K562 (cell line): ENCODE measurements around the gene ARID4B. TPM values are rescaled to one million over a fixed set of nuclear protein-coding genes. Genes with fewer than 3 reads are reported as not detected.

Experiments
- CREM ChIP-seq: IDR thresholded peaks from 2 replicates; pipeline ENCODE4 v1.6.1; 2014; ENCODE audit warnings: antibody characterized with exemption, low read depth
- LEF1 ChIP-seq: fragments of 450-650 bp; IDR thresholded peaks from 2 replicates; pipeline ENCODE4 v1.6.1; 2016; ENCODE audit warnings: mild to moderate bottlenecking
- MAFF ChIP-seq: IDR thresholded peaks from 2 replicates; pipeline ENCODE4 v1.6.1; 2012; ENCODE audit warnings: low read length, improper control_type of control experiment
- MAFG ChIP-seq: fragments of 450-650 bp; conservative IDR thresholded peaks from 2 replicates; pipeline ENCODE4 v1.6.1; 2016; ENCODE audit warnings: missing genetic modification characterization, missing compliant biosample characterization
- NFE2 ChIP-seq: IDR thresholded peaks from 2 replicates; pipeline ENCODE4 v1.6.1; 2014; ENCODE audit warnings: antibody characterized with exemption, low read depth
- PRPF4 ChIP-seq: fragments of 200-400 bp; formaldehyde crosslinking; IDR thresholded peaks from one replicate; pipeline ENCODE4 v1.6.1; 2017; ENCODE audit warnings: low read length, low read depth, mild to moderate bottlenecking; ENCODE audit not compliant: insufficient read depth, poor library complexity, severe bottlenecking
- PTTG1 ChIP-seq: fragments of 450-650 bp; IDR thresholded peaks from 2 replicates; pipeline ENCODE4 v1.6.1; 2016; ENCODE audit warnings: low read depth, mild to moderate bottlenecking, missing genetic modification characterization, missing compliant biosample characterization
- SAFB ChIP-seq: fragments of 200-400 bp; formaldehyde crosslinking; IDR thresholded peaks from 2 replicates; pipeline ENCODE4 v1.6.1; 2017; ENCODE audit warnings: low read depth, low read length, borderline replicate concordance
- SNAPC5 ChIP-seq: fragments of 250-450 bp; sonication (Bioruptor Pico); IDR thresholded peaks from 2 replicates; pipeline ENCODE4 v1.8.0; 2021; ENCODE audit warnings: moderate library complexity, mild to moderate bottlenecking, inconsistent platforms
- TRIM24 ChIP-seq, 2 experiments: fragments of 450-650 bp; IDR thresholded peaks; 2 replicates each; pipeline ENCODE4 v1.6.1; 2016
- ZBTB26 ChIP-seq: fragments of 450-650 bp; formaldehyde crosslinking; IDR thresholded peaks from 2 replicates; pipeline ENCODE4 v1.4.0; 2022; ENCODE audit warnings: missing genetic modification characterization
- ZNF124 ChIP-seq: sonication (generic); formaldehyde crosslinking; IDR thresholded peaks from 2 replicates; pipeline ENCODE4 v1.8.1; 2022; ENCODE audit warnings: missing genetic modification reagents
- ZNF384 ChIP-seq: IDR thresholded peaks from 2 replicates; pipeline ENCODE4 v1.6.1; 2012; ENCODE audit warnings: low read depth, low read length, improper control_type of control experiment
- polyA plus RNA-seq, 8 experiments: library from polyadenylated mRNA; depleted of rRNA in 4 of 8; stranded (reverse) in 5 of 8; unstranded in 3 of 8; fragments of >200 nt; fragmentation: Nextera tagmentation in 2 of 8; fragmentation: Illumina TruSeq in 1 of 8; extraction: Ambion mirVana in 2 of 8; extraction: Trizol in 1 of 8; gene quantifications; 2 replicates each; pipeline versions ENCODE4 v1.2.1 to v1.2.3, GENCODE V29; 2011 to 2014; ENCODE audit warnings: inconsistent platforms in 1 of 8, missing spikeins in 1 of 8
- total RNA-seq, 7 experiments: library from RNA; depleted of rRNA in 6 of 7; stranded (reverse); fragments of >200 nt in 6 of 7; fragmentation: Illumina TruSeq in 2 of 7; extraction: Trizol in 2 of 7; gene quantifications; 2 replicates each; pipeline versions ENCODE4 v1.2.1 to v1.2.3, GENCODE V29; 2011 to 2021; ENCODE audit warnings: low replicate concordance in 1 of 7
- TF ChIP-seq, protein P1 (sequence below): fragments of 150-350 bp; conservative IDR thresholded peaks from 2 replicates; pipeline ENCODE4 v1.6.1; 2014; ENCODE audit warnings: low read length
- TF ChIP-seq, protein P2 (sequence below): IDR thresholded peaks from 3 replicates; pipeline ENCODE4 v1.6.1; 2011; ENCODE audit warnings: borderline replicate concordance, mild to moderate bottlenecking, moderate library complexity; ENCODE audit not compliant: insufficient read length; ENCODE audit errors: extremely low read depth
- TF ChIP-seq, protein P3 (sequence below): fragments of 450-650 bp; IDR thresholded peaks from 2 replicates; pipeline ENCODE4 v1.6.1; 2018; ENCODE audit not compliant: partially characterized antibody

The ARID4B gene
- total and polyA plus RNA-seq, 9 of the 15 experiments (the other 6 are each of a cell fraction or from before 2014, with no cell fraction given): 8.4 to 38.9 (median 18.5) TPM

DNA sequence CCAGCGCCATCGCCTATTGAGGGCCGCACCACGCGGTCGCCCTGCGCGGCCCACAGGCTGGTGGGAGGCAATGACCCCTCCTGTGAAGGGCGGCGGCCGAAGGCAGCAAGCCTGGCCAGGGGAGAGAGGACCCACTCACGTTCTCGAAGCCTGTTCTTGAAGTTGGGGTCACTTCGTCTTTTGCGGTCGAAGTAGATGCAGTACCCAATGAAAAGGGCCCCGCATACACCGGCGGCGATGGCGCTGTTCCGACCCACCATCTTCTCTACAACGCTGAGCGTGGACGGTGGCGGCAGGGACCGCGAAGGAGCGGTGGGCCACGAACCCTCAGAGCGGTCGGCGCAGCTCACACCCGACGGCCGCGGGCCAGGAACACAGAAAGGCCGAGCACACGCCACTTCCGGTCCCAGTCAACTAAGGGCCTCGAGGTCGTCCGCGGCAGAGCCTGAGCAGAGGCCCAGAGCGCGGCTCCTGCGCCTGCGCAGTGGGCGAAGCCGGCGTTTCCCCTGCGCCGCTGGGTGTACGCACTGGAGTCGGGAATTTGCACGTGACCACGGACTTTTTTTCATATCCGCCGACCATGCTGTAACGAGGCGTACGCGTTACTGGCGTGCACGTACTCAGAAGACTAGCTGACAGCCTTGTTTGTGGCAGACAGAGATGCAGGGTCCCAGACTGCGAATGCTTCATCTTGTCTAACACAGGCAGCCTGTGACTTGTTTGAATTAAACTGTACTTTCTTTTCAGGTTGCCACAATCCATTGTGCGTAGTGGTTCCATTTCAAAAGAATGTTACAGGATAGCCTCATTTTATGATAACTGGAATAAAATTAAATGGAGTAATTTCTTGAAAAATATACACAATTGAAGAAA lies 199.3 kb downstream of the ARID4B start, which contains the start of gene TOMM20 (continued):
- TF ChIP-seq LEF1: no peak
- no peak for TF ChIP-seq ZBTB26 (CRISPR knock-in tag)
- TF ChIP-seq, protein P1, sequence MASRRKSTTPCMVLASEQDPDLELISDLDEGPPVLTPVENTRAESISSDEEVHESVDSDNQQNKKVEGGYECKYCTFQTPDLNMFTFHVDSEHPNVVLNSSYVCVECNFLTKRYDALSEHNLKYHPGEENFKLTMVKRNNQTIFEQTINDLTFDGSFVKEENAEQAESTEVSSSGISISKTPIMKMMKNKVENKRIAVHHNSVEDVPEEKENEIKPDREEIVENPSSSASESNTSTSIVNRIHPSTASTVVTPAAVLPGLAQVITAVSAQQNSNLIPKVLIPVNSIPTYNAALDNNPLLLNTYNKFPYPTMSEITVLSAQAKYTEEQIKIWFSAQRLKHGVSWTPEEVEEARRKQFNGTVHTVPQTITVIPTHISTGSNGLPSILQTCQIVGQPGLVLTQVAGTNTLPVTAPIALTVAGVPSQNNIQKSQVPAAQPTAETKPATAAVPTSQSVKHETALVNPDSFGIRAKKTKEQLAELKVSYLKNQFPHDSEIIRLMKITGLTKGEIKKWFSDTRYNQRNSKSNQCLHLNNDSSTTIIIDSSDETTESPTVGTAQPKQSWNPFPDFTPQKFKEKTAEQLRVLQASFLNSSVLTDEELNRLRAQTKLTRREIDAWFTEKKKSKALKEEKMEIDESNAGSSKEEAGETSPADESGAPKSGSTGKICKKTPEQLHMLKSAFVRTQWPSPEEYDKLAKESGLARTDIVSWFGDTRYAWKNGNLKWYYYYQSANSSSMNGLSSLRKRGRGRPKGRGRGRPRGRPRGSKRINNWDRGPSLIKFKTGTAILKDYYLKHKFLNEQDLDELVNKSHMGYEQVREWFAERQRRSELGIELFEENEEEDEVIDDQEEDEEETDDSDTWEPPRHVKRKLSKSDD: 0 out of 2 replicates have a peak, but pooled peaks have one; percentile 26
- no peak for TF ChIP-seq MAFF
- TF ChIP-seq, protein P2, sequence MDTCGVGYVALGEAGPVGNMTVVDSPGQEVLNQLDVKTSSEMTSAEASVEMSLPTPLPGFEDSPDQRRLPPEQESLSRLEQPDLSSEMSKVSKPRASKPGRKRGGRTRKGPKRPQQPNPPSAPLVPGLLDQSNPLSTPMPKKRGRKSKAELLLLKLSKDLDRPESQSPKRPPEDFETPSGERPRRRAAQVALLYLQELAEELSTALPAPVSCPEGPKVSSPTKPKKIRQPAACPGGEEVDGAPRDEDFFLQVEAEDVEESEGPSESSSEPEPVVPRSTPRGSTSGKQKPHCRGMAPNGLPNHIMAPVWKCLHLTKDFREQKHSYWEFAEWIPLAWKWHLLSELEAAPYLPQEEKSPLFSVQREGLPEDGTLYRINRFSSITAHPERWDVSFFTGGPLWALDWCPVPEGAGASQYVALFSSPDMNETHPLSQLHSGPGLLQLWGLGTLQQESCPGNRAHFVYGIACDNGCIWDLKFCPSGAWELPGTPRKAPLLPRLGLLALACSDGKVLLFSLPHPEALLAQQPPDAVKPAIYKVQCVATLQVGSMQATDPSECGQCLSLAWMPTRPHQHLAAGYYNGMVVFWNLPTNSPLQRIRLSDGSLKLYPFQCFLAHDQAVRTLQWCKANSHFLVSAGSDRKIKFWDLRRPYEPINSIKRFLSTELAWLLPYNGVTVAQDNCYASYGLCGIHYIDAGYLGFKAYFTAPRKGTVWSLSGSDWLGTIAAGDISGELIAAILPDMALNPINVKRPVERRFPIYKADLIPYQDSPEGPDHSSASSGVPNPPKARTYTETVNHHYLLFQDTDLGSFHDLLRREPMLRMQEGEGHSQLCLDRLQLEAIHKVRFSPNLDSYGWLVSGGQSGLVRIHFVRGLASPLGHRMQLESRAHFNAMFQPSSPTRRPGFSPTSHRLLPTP: no peak
- TF ChIP-seq ZNF124: no peak
- TF ChIP-seq SNAPC5: no peak
- TF ChIP-seq CREM: peak; percentile 95
- peak; percentile 99 for TF ChIP-seq ZNF384
- 0 out of 4 replicates have a peak, but pooled peaks of 1 of the 2 experiments have one; percentile 19 for TF ChIP-seq TRIM24 (IDR thresholded peaks at IDR 0.05)
- TF ChIP-seq, protein P3, sequence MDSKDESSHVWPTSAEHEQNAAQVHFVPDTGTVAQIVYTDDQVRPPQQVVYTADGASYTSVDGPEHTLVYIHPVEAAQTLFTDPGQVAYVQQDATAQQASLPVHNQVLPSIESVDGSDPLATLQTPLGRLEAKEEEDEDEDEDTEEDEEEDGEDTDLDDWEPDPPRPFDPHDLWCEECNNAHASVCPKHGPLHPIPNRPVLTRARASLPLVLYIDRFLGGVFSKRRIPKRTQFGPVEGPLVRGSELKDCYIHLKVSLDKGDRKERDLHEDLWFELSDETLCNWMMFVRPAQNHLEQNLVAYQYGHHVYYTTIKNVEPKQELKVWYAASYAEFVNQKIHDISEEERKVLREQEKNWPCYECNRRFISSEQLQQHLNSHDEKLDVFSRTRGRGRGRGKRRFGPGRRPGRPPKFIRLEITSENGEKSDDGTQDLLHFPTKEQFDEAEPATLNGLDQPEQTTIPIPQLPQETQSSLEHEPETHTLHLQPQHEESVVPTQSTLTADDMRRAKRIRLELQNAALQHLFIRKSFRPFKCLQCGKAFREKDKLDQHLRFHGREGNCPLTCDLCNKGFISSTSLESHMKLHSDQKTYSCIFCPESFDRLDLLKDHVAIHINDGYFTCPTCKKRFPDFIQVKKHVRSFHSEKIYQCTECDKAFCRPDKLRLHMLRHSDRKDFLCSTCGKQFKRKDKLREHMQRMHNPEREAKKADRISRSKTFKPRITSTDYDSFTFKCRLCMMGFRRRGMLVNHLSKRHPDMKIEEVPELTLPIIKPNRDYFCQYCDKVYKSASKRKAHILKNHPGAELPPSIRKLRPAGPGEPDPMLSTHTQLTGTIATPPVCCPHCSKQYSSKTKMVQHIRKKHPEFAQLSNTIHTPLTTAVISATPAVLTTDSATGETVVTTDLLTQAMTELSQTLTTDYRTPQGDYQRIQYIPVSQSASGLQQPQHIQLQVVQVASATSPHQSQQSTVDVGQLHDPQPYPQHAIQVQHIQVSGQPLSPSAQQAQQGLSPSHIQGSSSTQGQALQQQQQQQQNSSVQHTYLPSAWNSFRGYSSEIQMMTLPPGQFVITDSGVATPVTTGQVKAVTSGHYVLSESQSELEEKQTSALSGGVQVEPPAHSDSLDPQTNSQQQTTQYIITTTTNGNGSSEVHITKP: peak; percentile 14
- TF ChIP-seq PTTG1 (tag): no peak
- no peak for TF ChIP-seq PRPF4
- no peak; the same call in 1 of the 2 replicates for TF ChIP-seq SAFB
- TF ChIP-seq NFE2: no peak; the same call in 1 of the 2 replicates
- TF ChIP-seq MAFG: no peak
